Activated naive CD8-positive, alpha-beta T cell treated with anti-CD3 and anti-CD28 coated beads, Interleukin-2, amount 50 U/mL, for 24 hours (primary cell): ENCODE measurements around the gene RBBP6.
A peak's percentile ranks its signal among the peaks of the same experiment; 100 is the strongest.
"Not testable (repeated sequence)": the region's sequence is repeated elsewhere in the genome, so short reads cannot be mapped to it uniquely, and the experiment has no call there.

Experiments used
- ATAC-seq: fragments of 150-1000 bp; cut with Tn5 transposase; one replicate; pipeline ENCODE4 v1.10.0; 2021
- DNase-seq: peaks from one replicate; pipeline ENCODE4 v3.0.0; 2021
- H3K27ac Mint-ChIP-seq: one replicate; pipeline ENCODE4 v1.8.0; 2021; ENCODE audit warnings: mild to moderate bottlenecking, mixed read lengths
- H3K27me3 Mint-ChIP-seq: one replicate; pipeline ENCODE4 v1.8.0; 2021; ENCODE audit warnings: mixed read lengths
- H3K36me3 Mint-ChIP-seq: one replicate; pipeline ENCODE4 v1.8.0; 2021; ENCODE audit warnings: low read depth, mixed read lengths
- H3K4me1 Mint-ChIP-seq: one replicate; pipeline ENCODE4 v1.8.0; 2021; ENCODE audit warnings: mixed read lengths
- H3K4me3 Mint-ChIP-seq: one replicate; pipeline ENCODE4 v1.8.0; 2021; ENCODE audit warnings: mild to moderate bottlenecking, moderate library complexity, mixed read lengths
- H3K9me3 Mint-ChIP-seq: one replicate; pipeline ENCODE4 v1.8.0; 2021; ENCODE audit warnings: mixed read lengths

Gene RBBP6, protein sequence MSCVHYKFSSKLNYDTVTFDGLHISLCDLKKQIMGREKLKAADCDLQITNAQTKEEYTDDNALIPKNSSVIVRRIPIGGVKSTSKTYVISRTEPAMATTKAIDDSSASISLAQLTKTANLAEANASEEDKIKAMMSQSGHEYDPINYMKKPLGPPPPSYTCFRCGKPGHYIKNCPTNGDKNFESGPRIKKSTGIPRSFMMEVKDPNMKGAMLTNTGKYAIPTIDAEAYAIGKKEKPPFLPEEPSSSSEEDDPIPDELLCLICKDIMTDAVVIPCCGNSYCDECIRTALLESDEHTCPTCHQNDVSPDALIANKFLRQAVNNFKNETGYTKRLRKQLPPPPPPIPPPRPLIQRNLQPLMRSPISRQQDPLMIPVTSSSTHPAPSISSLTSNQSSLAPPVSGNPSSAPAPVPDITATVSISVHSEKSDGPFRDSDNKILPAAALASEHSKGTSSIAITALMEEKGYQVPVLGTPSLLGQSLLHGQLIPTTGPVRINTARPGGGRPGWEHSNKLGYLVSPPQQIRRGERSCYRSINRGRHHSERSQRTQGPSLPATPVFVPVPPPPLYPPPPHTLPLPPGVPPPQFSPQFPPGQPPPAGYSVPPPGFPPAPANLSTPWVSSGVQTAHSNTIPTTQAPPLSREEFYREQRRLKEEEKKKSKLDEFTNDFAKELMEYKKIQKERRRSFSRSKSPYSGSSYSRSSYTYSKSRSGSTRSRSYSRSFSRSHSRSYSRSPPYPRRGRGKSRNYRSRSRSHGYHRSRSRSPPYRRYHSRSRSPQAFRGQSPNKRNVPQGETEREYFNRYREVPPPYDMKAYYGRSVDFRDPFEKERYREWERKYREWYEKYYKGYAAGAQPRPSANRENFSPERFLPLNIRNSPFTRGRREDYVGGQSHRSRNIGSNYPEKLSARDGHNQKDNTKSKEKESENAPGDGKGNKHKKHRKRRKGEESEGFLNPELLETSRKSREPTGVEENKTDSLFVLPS (N-terminal part only)

DNA sequence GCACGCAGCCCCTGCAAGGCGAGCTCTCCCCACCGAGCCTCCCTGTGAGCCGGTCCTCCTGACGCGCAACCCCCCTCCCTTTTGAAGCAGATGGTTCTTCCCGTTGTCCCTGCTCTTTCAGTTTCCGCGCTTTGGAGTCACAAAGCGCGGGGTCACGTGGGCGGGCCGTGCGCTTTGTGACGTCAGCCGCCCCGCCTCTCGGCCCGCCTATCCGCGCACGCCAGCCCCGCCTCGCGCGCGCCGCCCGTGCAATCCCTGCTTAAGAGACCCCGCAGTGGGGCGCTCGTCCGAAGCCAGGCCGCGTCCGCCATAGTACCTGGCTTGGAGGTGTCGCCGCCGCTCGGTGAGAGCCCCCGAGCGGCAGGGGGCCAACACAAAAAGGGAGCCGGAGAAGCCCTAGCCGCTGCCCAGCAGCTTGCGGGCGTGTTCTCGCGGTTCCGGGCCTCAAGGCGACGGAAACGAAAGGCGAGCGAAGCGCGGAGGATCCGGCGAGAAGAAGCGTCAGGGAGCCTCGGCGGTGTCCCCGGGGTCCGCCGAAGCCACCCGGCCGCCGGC lies at the start of gene RBBP6:
Gene RBBP6, plus strand, starts transcription at position 272 of the 555 bp plus-strand sequence. CDS start 1,061 bp downstream, outside the sequence.
- DNase-seq (peak; percentile 94), ATAC-seq (peak; percentile 90)
- Mint-ChIP-seq H3K27me3 (no peaks in the 10 kb centered on the region), H3K4me3 (peak within 1 kb of the TSS; percentile 93), H3K9me3 (no peaks in the 10 kb centered on the region), H3K4me1 (peaks cover 44% of the 10 kb centered on the region), H3K27ac (peak within 1 kb of the TSS; percentile 100), H3K36me3 (peaks cover 29% of the 10 kb centered on the region)

DNA sequence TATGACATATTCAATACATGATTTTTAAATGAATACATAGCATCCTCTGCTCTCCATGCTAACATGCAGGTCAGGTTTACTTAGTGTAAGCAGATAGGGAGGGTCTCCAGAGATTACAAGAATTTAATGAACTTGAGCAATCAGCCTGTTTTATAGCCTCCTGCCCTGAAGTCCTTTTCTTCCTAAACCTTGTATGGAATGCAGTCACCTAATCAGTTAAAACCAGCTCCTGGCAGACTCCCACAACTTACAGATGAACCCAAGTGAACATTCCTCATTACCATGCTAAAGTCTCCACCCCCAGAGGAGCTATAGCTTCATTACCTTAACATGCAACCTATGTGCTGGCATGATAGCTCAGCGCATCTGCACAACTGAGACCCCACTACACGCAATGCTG lies 48.5 kb upstream of the RBBP6 start:
- H3K27me3 Mint-ChIP-seq: peaks cover 12% of the 10 kb centered on the region
- no peak overlapping the region for H3K27ac Mint-ChIP-seq
- no peaks in the 10 kb centered on the region for H3K36me3 Mint-ChIP-seq
- H3K4me1 Mint-ChIP-seq: no peaks in the 10 kb centered on the region
- DNase-seq (no peak), ATAC-seq (no peak)
- no peaks in the 10 kb centered on the region for H3K9me3 Mint-ChIP-seq
- no peak overlapping the region for H3K4me3 Mint-ChIP-seq

DNA sequence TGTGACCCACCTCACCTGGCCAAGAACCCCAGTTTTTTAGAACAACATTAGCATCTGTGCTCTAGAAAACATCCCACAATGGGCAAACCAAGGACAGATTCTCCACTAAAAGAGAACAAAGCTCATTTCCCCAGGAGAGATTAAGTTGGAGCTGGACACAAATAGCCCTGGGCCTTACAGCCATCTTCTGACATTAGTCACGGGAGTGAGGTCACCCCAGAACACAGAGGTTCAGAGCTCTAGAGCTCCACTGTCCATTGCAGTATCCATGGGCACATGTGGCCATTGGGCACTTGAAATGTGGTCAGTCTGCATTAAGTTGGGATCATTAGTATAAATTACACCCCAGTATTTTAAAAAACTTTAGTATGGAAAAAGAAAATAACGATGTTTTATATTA lies 47.6 kb upstream of the RBBP6 start:
- H3K27me3 Mint-ChIP-seq: peaks cover 12% of the 10 kb centered on the region
- H3K4me1 Mint-ChIP-seq: no peaks in the 10 kb centered on the region
- no peaks in the 10 kb centered on the region for H3K9me3 Mint-ChIP-seq
- H3K27ac Mint-ChIP-seq: no peak overlapping the region
- H3K36me3 Mint-ChIP-seq: no peaks in the 10 kb centered on the region
- no peak overlapping the region for H3K4me3 Mint-ChIP-seq
- no peak for DNase-seq
- no peak for ATAC-seq

DNA sequence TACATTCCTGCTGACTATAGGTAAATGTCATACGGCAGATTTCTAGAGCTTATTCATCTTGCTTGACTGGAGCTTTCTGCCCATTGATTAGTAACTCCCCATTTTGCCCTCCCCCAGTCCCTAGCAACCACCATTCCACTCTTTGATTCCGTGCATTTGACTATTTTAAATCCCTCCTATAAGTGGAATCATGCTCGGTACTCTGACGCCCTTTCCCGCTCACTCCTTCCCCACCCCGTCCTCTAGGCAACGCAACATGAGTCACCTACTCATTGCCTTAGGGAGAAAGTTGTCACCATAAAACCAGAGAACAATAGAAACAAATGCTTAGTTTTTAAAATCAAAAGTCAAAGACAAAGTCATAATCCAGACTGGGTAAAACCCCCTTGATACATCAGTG lies 45.5 kb upstream of the RBBP6 start:
- no peak for ATAC-seq
- no peak for DNase-seq
- Mint-ChIP-seq H3K9me3 (no peaks in the 10 kb centered on the region), H3K4me3 (no peak overlapping the region), H3K27ac (no peak overlapping the region), H3K4me1 (no peaks in the 10 kb centered on the region), H3K27me3 (peaks cover 9% of the 10 kb centered on the region), H3K36me3 (no peaks in the 10 kb centered on the region)

DNA sequence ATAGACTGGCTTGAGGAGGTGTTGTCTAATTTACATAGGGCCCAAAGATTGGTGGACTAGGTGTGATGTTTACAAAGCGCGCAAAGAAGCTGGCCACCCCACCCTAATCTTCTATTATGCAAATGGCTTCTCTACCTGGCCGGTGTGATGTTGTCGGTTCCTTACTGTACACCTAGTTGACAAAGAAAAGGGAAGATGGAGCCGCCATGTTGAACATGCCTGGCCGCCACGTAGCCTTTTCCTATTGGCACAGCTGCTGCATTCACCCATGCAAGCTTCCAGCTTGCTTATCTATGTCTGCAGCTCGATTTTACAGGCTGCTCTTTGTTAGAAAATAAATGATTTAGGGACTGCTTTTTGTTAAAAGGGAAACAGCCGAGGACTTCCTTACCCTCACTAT lies 44.2 kb upstream of the RBBP6 start:
- not testable (repeated sequence) for H3K27ac Mint-ChIP-seq, DNase-seq, H3K4me3 Mint-ChIP-seq, H3K36me3 Mint-ChIP-seq, ATAC-seq, H3K9me3 Mint-ChIP-seq, H3K27me3 Mint-ChIP-seq, H3K4me1 Mint-ChIP-seq

DNA sequence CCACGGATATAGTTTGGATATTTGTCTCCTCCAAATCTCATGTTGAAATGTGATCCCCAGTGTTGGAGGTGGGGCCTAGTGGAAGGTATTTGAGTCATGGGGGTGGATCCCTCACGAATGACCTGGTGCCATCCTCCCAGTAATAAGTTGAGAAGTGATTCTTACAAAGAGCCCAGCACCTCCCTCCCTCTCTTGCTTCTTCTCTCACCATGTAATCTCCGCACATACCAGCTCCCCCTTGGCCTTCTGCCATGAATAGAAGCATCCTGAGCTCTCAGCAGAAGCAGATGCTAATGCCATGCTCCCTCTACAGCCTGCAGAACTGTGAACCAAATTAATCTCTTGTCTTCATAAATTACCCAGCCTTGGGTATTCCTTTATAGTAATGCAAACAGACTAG lies 41.9 kb upstream of the RBBP6 start:
- no peak for DNase-seq
- no peak overlapping the region for H3K27ac Mint-ChIP-seq
- no peak for ATAC-seq

DNA sequence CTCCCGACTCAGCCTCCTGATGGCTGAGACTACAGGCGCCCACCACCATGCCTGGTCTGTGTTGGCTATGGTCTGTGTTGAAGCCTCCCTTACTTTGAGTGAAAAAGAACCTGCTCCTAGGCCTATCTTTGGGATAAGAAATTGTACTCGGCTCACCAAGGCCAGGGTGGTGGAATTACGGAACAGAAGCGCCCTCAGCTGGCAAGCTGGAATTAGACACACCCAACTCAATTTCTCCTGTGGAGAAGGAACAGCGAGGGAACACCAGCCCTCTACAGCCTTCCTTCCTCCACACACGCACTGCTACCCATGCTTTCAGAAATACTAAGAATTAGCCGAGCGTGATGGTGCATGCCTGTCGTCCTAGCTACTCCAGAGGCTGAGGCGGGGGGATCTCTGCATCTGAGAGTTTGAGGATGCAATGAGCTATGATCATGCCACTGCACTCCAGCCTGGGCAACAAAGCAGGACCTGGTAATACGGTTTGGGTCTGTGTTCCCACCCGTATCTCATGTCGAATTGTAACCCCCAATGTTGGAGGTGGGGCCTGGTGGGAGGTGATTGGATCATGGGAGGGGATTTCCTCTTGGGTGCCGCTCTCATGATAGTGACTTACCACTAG lies 40.1 kb upstream of the RBBP6 start:
- Mint-ChIP-seq H3K36me3 (no peaks in the 10 kb centered on the region), H3K4me3 (no peak overlapping the region), H3K27ac (no peak overlapping the region), H3K27me3 (peaks cover 4% of the 10 kb centered on the region), H3K4me1 (no peaks in the 10 kb centered on the region), H3K9me3 (no peaks in the 10 kb centered on the region)
- DNase-seq (peak; percentile 12), ATAC-seq (no peak)

More for the DNA sequence above, 41.9 kb upstream of the RBBP6 start:
- Mint-ChIP-seq H3K4me1 (no peaks in the 10 kb centered on the region), H3K9me3 (no peaks in the 10 kb centered on the region), H3K4me3 (no peak overlapping the region), H3K36me3 (no peaks in the 10 kb centered on the region), H3K27me3 (no peaks in the 10 kb centered on the region)

DNA sequence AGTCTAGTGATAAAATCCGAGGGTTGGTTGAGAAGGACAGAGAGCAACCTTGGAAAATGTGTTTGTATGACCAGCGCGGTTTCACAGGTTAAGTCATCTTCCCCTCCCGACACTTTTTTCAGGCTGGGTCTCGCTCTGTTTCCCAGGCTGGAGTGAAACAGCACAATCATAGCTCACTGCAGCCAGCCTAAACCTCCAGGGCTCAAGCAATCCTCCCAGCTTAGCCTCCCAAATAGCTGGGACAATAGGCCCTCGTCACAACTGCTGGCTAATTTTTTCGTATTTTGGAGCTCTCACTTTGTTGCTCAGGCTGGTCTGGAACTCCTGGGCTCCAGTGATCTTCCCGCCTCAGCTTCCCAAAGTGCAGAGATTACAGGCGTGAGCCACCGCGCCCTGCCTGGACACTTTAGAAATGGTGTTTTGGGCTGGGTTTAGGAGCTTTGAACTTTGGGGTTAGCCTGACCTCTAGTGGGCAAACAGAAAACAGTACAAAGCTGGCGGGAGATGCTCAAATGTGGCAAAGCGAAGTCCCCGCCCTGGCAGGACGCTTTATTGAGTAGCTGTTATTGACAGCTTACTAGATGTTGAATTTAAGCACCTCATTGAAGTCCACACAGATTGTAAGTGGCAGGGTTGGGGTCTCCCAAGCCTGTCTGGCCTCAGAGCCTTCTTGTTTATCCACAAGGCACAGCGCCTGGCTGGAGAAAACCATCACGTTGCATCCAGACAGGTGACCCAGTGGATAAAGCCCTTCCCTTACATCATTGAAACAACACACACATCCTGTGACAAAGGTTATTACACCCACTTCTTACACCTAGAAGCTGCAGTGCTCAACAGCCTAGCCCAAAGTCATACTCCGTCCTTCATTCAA lies 34.7 kb upstream of the RBBP6 start:
- DNase-seq (peak; percentile 54), ATAC-seq (peak; percentile 89)
- no peaks in the 10 kb centered on the region for H3K36me3 Mint-ChIP-seq
- peaks cover 7% of the 10 kb centered on the region for H3K27me3 Mint-ChIP-seq
- no peak overlapping the region for H3K27ac Mint-ChIP-seq
- H3K9me3 Mint-ChIP-seq: no peaks in the 10 kb centered on the region
- no peak overlapping the region for H3K4me3 Mint-ChIP-seq
- peaks cover 3% of the 10 kb centered on the region for H3K4me1 Mint-ChIP-seq

DNA sequence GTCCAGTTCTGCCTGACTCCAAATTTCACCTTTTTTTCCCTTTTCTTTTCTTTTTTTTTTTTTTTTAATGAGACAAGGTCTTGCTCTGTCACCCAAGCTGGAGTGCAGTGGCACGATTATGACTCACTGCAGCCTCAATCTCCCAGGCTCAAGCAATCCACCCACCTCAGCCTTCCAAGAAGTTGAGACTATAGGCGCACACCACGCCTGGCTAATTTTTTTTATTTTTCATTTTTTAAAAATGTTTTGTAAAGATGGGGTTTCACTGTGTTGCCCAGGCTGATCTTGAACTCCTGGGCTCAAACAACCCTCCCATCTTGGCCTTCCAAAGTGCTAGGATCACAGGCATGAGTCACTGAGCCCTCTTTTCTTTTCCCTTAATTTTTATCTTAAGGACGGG lies 33.4 kb upstream of the RBBP6 start:
- Mint-ChIP-seq H3K36me3 (no peaks in the 10 kb centered on the region), H3K9me3 (no peaks in the 10 kb centered on the region), H3K4me3 (no peak overlapping the region), H3K27me3 (peaks cover 7% of the 10 kb centered on the region), H3K27ac (no peak overlapping the region), H3K4me1 (peaks cover 3% of the 10 kb centered on the region)
- DNase-seq (no peak), ATAC-seq (no peak)

DNA sequence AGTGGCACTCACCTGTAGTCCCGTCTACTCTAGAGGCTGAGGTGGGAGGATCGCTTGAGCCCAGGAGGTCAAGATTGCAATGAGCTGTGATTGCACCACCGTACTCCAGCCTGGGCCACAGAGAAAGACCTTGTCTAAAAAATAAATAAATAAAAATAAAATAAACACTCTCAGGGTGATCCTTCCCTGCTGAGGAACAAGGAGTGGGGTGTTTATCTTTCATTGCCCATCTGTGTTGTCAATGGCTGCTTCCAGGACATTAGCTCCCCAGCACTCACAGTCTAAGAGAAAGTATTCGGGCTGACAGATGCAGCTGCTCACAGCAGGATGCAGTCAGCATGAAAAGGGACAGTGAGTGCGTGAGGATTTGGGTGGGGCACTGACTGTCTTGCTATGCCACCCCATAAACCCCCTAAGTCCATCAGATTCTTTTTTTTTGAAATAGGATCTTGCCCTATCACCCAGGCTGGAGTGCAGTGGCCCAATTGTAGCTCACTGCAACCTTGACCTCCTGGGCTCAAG lies 31.3 kb upstream of the RBBP6 start:
- Mint-ChIP-seq H3K4me3 (no peak overlapping the region), H3K4me1 (peaks cover 3% of the 10 kb centered on the region), H3K9me3 (no peaks in the 10 kb centered on the region), H3K36me3 (no peaks in the 10 kb centered on the region), H3K27me3 (peaks cover 7% of the 10 kb centered on the region), H3K27ac (no peak overlapping the region)
- DNase-seq (no peak), ATAC-seq (no peak)

DNA sequence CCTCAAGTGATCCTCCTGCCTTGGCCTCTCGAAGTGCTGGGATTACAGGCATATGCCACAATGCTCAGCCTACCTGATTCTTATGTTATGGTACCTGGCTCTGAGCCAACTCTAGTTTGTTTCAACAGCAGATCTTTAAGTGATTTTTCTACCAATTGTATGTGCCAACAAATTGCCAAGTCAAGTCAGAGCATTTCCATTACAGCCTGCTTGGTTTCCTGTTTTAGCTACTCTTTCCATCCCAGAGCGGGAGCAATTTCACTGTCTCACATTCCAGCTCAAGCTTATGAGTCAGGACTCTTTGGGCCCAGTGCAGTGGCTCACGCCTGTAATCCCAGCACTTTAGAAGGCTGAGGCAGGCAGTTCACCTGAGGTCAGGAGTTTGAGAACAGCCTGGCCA lies 30.8 kb upstream of the RBBP6 start:
- DNase-seq: no peak
- Mint-ChIP-seq H3K9me3 (no peaks in the 10 kb centered on the region), H3K27me3 (peaks cover 3% of the 10 kb centered on the region), H3K36me3 (no peaks in the 10 kb centered on the region), H3K4me1 (peaks cover 3% of the 10 kb centered on the region), H3K4me3 (no peak overlapping the region), H3K27ac (no peak overlapping the region)
- no peak for ATAC-seq

DNA sequence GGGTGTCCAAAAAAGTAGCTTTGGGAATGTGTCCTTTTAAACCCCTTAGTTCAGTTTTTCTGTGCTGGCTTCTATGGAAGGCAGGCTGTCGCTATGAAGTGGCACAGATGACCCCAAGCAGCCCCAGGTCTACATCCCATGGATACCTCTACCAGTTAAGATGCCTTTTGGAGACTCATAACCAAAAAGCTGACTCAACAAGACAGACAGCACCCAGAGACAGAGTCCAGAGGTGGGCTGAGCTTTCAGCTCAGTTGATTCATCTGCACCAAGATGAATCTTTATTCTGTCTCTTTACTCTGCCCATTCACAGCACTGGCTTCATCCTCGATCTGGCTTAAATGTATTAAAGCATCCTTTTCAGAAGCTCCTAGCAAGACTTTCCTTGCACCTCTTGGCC lies 29.8 kb upstream of the RBBP6 start:
- Mint-ChIP-seq H3K9me3 (no peaks in the 10 kb centered on the region), H3K27ac (no peak overlapping the region), H3K27me3 (peaks cover 3% of the 10 kb centered on the region), H3K4me3 (no peak overlapping the region), H3K4me1 (peaks cover 3% of the 10 kb centered on the region), H3K36me3 (no peaks in the 10 kb centered on the region)
- DNase-seq (no peak), ATAC-seq (no peak)

DNA sequence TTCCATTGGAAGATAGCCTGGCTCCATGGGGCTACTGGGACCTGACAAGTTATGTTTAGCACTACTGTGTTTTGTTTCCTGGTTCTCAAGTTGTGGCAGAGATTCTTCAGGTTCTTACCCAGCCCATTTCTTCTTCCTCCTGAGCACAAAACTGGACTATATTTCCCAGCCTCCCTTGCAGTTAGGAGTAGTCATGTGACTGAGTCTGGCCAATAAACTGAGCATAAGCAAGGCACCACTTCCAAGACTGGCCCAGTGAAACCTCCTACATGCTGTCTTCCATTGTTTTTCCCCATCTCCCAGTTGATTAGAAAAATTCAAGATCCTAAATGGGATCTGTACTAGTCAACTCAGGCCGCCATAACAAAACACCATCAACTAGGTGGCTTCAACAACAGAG lies 28.2 kb upstream of the RBBP6 start:
- Mint-ChIP-seq H3K9me3 (no peaks in the 10 kb centered on the region), H3K4me1 (no peaks in the 10 kb centered on the region), H3K36me3 (no peaks in the 10 kb centered on the region), H3K27ac (no peak overlapping the region), H3K4me3 (no peak overlapping the region), H3K27me3 (peaks cover 3% of the 10 kb centered on the region)
- DNase-seq (no peak), ATAC-seq (no peak)
